ENCODE data around the gene VSIR.

Gene VSIR

GRCh38 chr10:71806704-71807556 is 33.6 kb upstream of the VSIR start:
- DNase-seq (ENCODE audit: low read depth in 2 of 2), result no peak

GRCh38 chr10:71805776-71806703 is 32.7 kb upstream of the VSIR start:
- no peak for DNase-seq (ENCODE audit: low read depth in 2 of 2)

GRCh38 chr10:71804077-71804476 is 30.8 kb upstream of the VSIR start:
- DNase-seq (ENCODE audit: low read depth in 2 of 2), result no peak

GRCh38 chr10:71802715-71803488 is 29.6 kb upstream of the VSIR start:
- no peak for DNase-seq (ENCODE audit: low read depth in 2 of 2)

- DNase-seq (ENCODE audit: low read depth in 2 of 2), result no peak
Observed at GRCh38 chr10:71802235-71802634, 28.9 kb upstream of the VSIR start.

GRCh38 chr10:71801361-71801760 is 28.0 kb upstream of the VSIR start:
- no peak for DNase-seq (ENCODE audit: low read depth in 2 of 2)

GRCh38 chr10:71799608-71800453 is 26.5 kb upstream of the VSIR start:
- DNase-seq (ENCODE audit: low read depth in 2 of 2), result no peak

- no peak for DNase-seq (ENCODE audit: low read depth in 2 of 2)
Observed at GRCh38 chr10:71799112-71799511, 25.8 kb upstream of the VSIR start.

- DNase-seq (ENCODE audit: low read depth in 2 of 2), result no peak
Observed at GRCh38 chr10:71798308-71798624, 24.9 kb upstream of the VSIR start.

- DNase-seq (ENCODE audit: low read depth in 2 of 2), result no peak
Observed at GRCh38 chr10:71797533-71798307, 24.4 kb upstream of the VSIR start.

- DNase-seq (ENCODE audit: low read depth in 2 of 2), result no peak
Observed at GRCh38 chr10:71796749-71797405, 23.6 kb upstream of the VSIR start.

GRCh38 chr10:71795248-71795647 is 21.9 kb upstream of the VSIR start:
- no peak for DNase-seq (ENCODE audit: low read depth in 2 of 2)

GRCh38 chr10:71790749-71791440 is 17.6 kb upstream of the VSIR start:
- no peak for DNase-seq (ENCODE audit: low read depth in 2 of 2)

- DNase-seq (ENCODE audit: low read depth in 2 of 2), result no peak
Observed at GRCh38 chr10:71789871-71790270, 16.6 kb upstream of the VSIR start.

GRCh38 chr10:71788954-71789353 is 15.6 kb upstream of the VSIR start:
- DNase-seq (ENCODE audit: low read depth in 2 of 2), result no peak

GRCh38 chr10:71784679-71785272 is 11.5 kb upstream of the VSIR start:
- DNase-seq (ENCODE audit: low read depth in 2 of 2), result no peak

GRCh38 chr10:71783917-71784678 is 10.8 kb upstream of the VSIR start:
- no peak for DNase-seq (ENCODE audit: low read depth in 2 of 2)

GRCh38 chr10:71782917-71783490 is 9.7 kb upstream of the VSIR start:
- no peak for DNase-seq (ENCODE audit: low read depth in 2 of 2)

Data from stimulated activated CD4-positive, alpha-beta T cell treated with anti-CD3 and anti-CD28 coated beads, Interleukin-12 subunit alpha, Interleukin-12 subunit beta, amount 100 ng/mL, for 24 hours (primary cell).